Tibial nerve (tissue), 3 donors: Measurements from ENCODE around the gene OBSCN.

Experiments
- CTCF ChIP-seq, 5 experiments: fragments of 200-600 bp in 3 of 5; fragments of 450-650 bp in 2 of 5; sonication (generic) in 3 of 5; IDR thresholded peaks; one replicate each; pipeline ENCODE4 v1.5.1; 2016 to 2019; ENCODE audit warnings: antibody characterized with exemption in 5 of 5, mild to moderate bottlenecking in 3 of 5, moderate library complexity in 2 of 5
- POLR2A ChIP-seq, 2 donors: fragments of 450-650 bp; IDR thresholded peaks; one replicate each; pipeline ENCODE4 v1.6.1; 2017; ENCODE audit warnings: antibody characterized with exemption in 2 of 2, mild to moderate bottlenecking in 2 of 2, moderate library complexity in 2 of 2

DNA sequence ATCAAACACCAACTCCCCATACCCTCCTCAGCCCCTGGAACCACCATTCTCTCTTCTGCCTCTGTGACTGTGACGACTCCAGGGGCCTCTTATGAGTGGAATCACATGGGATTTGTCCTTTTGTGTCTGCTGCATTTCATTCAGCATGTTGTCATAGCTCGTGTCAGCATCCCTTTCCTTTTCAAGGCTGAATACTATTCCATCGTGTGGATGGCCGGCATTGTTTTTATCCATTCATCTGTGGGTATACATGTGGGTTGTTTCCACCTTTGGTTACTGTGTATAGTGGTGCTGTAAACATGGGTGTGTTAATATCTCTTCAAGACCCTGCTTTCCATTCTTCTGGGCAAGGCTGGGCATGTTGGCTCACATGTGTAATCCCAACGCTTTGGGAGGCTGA lies 17.1 kb upstream of the OBSCN start:
- TF ChIP-seq CTCF (IDR thresholded peaks at IDR 0.05), result no peak
- no peak for TF ChIP-seq POLR2A (IDR thresholded peaks at IDR 0.05)
